ENCODE measurements around the gene NDUFB6. TPM values are rescaled to one million over a fixed set of nuclear protein-coding genes. Genes with fewer than 3 reads are reported as not detected.
"Not testable (repeated sequence)": the region's sequence is repeated elsewhere in the genome, so short reads cannot be mapped to it uniquely, and the experiment has no call there.

NDUFB6 gene
- total RNA-seq, 4 donors from 2014 or later, result 29.9 to 61.0 (median 41.1) TPM

DNA sequence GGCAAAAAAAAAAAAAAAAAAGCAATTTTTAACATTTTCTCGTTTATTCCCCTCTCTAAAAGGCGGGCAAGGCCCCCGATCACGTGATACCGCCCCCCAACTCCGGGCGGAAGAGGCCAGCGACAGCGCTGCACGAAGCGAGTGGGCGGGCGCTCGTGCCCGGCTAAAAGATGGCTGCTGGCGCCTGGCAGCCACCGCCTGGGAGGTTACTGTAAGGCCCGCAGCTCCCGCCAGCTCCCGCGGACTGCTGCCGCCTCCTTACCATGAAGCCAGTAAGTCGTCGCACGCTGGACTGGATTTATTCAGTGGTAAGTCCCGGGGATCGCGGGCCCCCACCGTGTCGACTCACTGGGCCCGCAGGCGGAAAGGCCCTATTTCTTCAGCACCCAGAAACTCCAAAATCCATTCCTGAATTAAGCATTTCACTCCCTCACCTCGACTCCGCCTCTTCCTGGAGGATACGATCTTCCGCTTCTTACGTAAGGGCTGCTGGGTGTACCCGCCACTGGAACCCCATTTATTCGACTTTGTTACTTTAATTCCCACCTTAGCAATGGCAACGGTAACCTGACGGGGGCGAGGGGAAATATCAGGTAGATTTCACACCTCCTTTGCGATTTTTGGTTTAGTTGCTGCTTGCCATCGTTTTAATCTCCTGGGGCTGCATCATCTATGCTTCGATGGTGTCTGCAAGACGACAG, 20.6 kb downstream of the NDUFB6 start, which contains the start of the genes SMIM27 and TOPORS:
Gene SMIM27, plus strand, starts transcription at position 156 of the 701 bp plus-strand sequence. Its CDS starts 108 bp downstream, at position 264.
Gene TOPORS, minus strand, starts transcription at position 415 of the 701 bp plus-strand sequence. Its CDS starts 150 bp downstream, at position 265.
- H3K4me1 ChIP-seq, result peaks cover 26% of the 10 kb centered on the region
- no peaks in the 10 kb centered on the region for H3K9me3 ChIP-seq
- WGBS, result under 1% methylated on average over 46 of the region's 46 CpGs
- H3K4me3 ChIP-seq, result peak within 1 kb of the TSS; percentile 74
- DNase-seq (ENCODE audit: low spot score in 2 of 2), result peak; percentile 93 to 94
- peak in 1 of 2 donors; percentile 66 for TF ChIP-seq POLR2A (IDR thresholded peaks at IDR 0.05)
- TF ChIP-seq, protein P1, sequence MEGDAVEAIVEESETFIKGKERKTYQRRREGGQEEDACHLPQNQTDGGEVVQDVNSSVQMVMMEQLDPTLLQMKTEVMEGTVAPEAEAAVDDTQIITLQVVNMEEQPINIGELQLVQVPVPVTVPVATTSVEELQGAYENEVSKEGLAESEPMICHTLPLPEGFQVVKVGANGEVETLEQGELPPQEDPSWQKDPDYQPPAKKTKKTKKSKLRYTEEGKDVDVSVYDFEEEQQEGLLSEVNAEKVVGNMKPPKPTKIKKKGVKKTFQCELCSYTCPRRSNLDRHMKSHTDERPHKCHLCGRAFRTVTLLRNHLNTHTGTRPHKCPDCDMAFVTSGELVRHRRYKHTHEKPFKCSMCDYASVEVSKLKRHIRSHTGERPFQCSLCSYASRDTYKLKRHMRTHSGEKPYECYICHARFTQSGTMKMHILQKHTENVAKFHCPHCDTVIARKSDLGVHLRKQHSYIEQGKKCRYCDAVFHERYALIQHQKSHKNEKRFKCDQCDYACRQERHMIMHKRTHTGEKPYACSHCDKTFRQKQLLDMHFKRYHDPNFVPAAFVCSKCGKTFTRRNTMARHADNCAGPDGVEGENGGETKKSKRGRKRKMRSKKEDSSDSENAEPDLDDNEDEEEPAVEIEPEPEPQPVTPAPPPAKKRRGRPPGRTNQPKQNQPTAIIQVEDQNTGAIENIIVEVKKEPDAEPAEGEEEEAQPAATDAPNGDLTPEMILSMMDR (IDR thresholded peaks at IDR 0.05), result no peak
- TF ChIP-seq POLR2AphosphoS5 (IDR thresholded peaks at IDR 0.05), result peak in 2 of 3 donors; percentile 37 to 59
- peak within 1 kb of the TSS; percentile 93 for H3K27ac ChIP-seq
- H3K36me3 ChIP-seq, result no peaks in the 10 kb centered on the region
- no peaks in the 10 kb centered on the region for H3K27me3 ChIP-seq

DNA sequence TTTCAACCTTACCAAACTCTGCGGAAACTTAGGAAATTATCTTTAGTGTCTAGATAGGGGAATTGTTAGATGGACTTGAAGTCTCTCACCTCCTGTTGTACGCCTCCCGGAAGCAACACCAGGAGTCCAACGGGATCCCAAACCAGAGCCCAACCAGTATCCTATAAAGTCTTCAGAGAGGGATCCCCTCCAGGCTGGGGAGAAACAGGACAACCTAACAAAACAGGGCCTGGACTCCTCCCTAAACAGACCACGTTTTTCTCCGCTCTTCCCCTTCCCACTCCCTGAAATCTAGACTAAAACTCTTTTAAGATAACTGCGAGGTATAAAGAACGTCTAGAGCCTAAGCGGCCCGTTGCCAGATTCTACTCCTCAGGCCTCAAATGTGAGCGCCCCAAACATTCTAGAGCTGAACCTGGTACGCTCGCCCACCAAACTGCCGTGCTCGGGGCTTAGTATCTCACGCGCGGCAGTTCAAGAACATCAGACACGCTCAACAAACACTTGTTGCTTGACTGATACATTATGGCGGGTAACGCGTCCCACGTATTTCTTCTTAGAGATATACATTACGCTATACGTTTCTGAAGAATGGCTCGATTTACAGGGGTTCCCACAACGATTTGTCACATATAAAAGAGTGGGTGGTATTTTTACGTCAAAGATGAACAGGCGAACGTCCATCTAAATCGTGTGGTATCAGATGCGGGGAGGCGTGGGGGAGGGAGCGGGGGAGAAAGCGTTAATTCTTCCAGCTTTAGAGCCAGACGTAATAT, 21.5 kb downstream of the NDUFB6 start:
- TF ChIP-seq POLR2A (IDR thresholded peaks at IDR 0.05), result no peak
- TF ChIP-seq EP300 (IDR thresholded peaks at IDR 0.05), result no peak
- TF ChIP-seq, protein P1 (IDR thresholded peaks at IDR 0.05), result no peak
- no peak for TF ChIP-seq POLR2AphosphoS5 (IDR thresholded peaks at IDR 0.05)
- no peaks in the 10 kb centered on the region for H3K27me3 ChIP-seq
- H3K9me3 ChIP-seq, result no peaks in the 10 kb centered on the region
- H3K4me3 ChIP-seq, result peak overlapping the region; percentile 74
- under 1% methylated on average over 32 of the region's 36 CpGs for WGBS
- no peak for DNase-seq (ENCODE audit: low spot score in 2 of 2)
- H3K27ac ChIP-seq, result peak overlapping the region; percentile 93
- H3K4me1 ChIP-seq, result peaks cover 26% of the 10 kb centered on the region
- H3K36me3 ChIP-seq, result no peaks in the 10 kb centered on the region

DNA sequence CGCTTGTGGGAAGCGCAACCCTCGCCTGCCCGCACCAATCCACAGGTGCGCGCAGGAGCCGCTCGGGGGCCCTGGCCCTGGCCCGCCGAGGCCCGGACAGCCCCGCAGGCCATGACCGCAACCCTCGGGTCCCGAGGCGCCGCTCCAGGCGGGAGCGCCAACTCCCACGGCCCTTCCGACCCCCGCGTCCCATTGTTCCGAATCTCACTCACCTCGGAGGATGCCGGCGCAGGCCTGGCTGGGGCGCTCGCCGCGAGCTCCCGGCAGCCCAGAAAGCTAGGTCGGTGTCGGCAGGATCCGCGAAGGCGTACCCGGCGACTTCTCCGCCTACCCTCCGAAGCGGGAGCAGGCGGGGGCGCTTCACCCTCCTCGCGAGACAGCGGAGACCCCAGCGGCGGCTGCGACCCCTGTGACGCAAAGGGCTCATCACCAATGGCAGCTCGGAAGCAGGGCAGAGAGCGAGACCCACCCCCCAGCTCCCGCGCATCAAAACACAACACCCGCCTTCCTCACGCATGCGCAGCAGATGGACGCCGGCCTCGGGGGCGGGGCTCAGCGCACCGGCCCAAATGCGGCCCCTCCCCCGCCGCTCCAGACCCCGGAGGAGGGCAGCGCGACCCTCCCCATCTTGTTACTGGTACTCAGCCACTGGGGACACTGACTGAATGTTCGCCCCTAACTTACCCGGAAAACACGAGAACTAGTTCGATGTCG, 22.2 kb downstream of the NDUFB6 start:
- peak in 1 of 2 donors; percentile 6 for TF ChIP-seq POLR2A (IDR thresholded peaks at IDR 0.05)
- TF ChIP-seq, protein P1 (IDR thresholded peaks at IDR 0.05), result no peak
- H3K4me1 ChIP-seq, result peaks cover 26% of the 10 kb centered on the region
- 0% methylated on average over 35 of the region's 75 CpGs for WGBS

DNA sequence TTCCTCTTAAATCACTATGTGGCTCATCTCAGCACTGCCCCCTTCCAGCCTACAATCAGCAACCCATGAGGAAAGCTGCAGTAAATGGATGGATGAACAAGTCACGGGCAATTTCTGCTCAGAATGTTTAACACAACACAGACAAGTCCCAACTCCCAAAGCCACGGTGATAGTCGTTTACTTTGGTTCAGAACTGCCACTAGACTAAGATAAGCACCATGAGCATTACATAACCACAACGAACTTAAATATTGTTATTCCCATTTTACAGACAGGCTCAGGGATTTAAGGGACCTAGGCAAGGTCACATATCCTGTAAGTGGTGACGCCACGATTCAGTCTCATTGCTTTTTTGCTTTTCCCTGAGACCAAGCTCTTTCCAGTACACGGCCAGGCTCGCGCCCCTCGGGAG, 22.8 kb downstream of the NDUFB6 start:
- Histone ChIP-seq H3K36me3 (no peaks in the 10 kb centered on the region), H3K27ac (peak overlapping the region; percentile 93), H3K27me3 (no peaks in the 10 kb centered on the region), H3K9me3 (no peaks in the 10 kb centered on the region), H3K4me3 (peak overlapping the region; percentile 74), H3K4me1 (peaks cover 26% of the 10 kb centered on the region)
- DNase-seq (ENCODE audit: low spot score in 2 of 2), result no peak
- TF ChIP-seq POLR2AphosphoS5 (IDR thresholded peaks at IDR 0.05) (no peak), POLR2A (IDR thresholded peaks at IDR 0.05) (no peak), EP300 (IDR thresholded peaks at IDR 0.05) (no peak)
- TF ChIP-seq, protein P1 (IDR thresholded peaks at IDR 0.05), result no peak
- WGBS, result under 1% methylated on average over 10 of the region's 10 CpGs

More for the DNA sequence above, 22.2 kb downstream of the NDUFB6 start:
- Histone ChIP-seq H3K4me3 (peak overlapping the region; percentile 74), H3K9me3 (no peaks in the 10 kb centered on the region), H3K27ac (peak overlapping the region; percentile 93), H3K27me3 (no peaks in the 10 kb centered on the region), H3K36me3 (no peaks in the 10 kb centered on the region)
- DNase-seq (ENCODE audit: low spot score in 2 of 2), result peak; percentile 94 to 96

DNA sequence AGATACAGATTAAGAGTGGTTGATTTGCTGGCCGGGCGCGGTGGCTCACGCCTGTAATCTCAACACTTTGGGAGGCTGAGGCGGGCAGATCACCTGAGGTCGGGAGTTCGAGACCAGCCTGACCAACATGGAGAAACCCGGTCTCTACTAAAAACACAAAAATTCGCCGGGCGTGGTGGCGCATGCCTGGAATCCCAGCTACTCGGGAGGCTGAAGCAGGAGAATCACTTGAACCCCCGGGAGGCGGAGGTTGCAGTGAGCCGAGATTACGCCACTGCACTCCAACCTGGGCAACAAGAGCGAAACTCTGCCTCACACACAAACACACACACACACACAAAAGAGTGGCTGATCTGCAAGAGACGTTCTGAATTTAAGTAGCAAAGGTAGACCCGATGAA, 24.7 kb downstream of the NDUFB6 start:
- H3K36me3 ChIP-seq; DNase-seq (ENCODE audit: low spot score in 2 of 2); H3K27me3 ChIP-seq; H3K27ac ChIP-seq; H3K9me3 ChIP-seq; H3K4me3 ChIP-seq: not testable (repeated sequence)
- 95% methylated on average over 19 of the region's 20 CpGs for WGBS
- peaks cover 24% of the 10 kb centered on the region for H3K4me1 ChIP-seq
